ENCODE measurements around the gene DAZ2. TPM values are rescaled to one million over a fixed set of nuclear protein-coding genes. Genes with fewer than 3 reads are reported as not detected.

Gene DAZ2
- not detected in 2 replicates for total RNA-seq

GRCh38 chrY:23219233-23219632 lies at the start of gene DAZ2:
TSS of gene DAZ2 (plus strand) at chrY:23219533. CDS start at chrY:23219741, 208 bp downstream.

GRCh38 chrY:23198908-23199307 lies 20.4 kb upstream of the DAZ2 start, which contains the start of gene DAZ1:
TSS of gene DAZ1 (minus strand) at chrY:23199008. CDS start at chrY:23198800, 208 bp downstream.

Other genes starting within 250 kb of the DAZ2 start
- not detected in 2 replicates for gene BPY2, start 235.3 kb upstream of the DAZ2 start, total RNA-seq
- gene DAZ1, start 20.5 kb upstream of the DAZ2 start, total RNA-seq = not detected in 2 replicates

Measured in mesangial cell (primary cell).